DOHH2 (cell line): ENCODE results near the gene RPS27L.
"Not testable (repeated sequence)": the region's sequence is repeated elsewhere in the genome, so short reads cannot be mapped to it uniquely, and the experiment has no call there.

Experiments
- EZH2phosphoT487 ChIP-seq: fragments of 200-600 bp; sonication (generic); IDR thresholded peaks from 2 replicates; pipeline ENCODE4 v1.6.1; 2017; ENCODE audit warnings: borderline replicate concordance, mild to moderate bottlenecking, antibody characterized with exemption, low read length, moderate library complexity, mixed read lengths
- TF ChIP-seq, protein P1 (sequence below): fragments of 200-600 bp; sonication (generic); IDR thresholded peaks from one replicate; pipeline ENCODE4 v1.5.1; 2014; ENCODE audit warnings: antibody characterized with exemption, mild to moderate bottlenecking, low read depth, low read length; ENCODE audit not compliant: poor library complexity, severe bottlenecking

DNA sequence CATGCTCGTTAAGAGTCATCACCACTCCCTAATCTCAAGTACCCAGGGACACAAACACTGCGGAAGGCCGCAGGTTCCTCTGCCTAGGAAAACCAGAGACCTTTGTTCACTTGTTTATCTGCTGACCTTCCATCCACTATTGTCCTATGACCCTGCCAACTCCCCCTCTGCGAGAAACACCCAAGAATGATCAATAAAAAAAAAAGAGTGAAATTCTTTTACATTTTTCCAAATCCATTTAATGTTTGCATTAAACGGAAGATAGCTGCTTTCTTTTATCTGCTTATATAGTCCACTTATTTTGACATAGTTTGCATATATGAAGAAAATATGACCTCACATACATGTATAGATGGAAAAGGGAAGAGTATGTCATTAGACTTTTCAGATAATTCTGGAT lies 57.7 kb downstream of the RPS27L start:
- TF ChIP-seq, protein P1, sequence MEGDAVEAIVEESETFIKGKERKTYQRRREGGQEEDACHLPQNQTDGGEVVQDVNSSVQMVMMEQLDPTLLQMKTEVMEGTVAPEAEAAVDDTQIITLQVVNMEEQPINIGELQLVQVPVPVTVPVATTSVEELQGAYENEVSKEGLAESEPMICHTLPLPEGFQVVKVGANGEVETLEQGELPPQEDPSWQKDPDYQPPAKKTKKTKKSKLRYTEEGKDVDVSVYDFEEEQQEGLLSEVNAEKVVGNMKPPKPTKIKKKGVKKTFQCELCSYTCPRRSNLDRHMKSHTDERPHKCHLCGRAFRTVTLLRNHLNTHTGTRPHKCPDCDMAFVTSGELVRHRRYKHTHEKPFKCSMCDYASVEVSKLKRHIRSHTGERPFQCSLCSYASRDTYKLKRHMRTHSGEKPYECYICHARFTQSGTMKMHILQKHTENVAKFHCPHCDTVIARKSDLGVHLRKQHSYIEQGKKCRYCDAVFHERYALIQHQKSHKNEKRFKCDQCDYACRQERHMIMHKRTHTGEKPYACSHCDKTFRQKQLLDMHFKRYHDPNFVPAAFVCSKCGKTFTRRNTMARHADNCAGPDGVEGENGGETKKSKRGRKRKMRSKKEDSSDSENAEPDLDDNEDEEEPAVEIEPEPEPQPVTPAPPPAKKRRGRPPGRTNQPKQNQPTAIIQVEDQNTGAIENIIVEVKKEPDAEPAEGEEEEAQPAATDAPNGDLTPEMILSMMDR, result not testable (repeated sequence)
- TF ChIP-seq EZH2phosphoT487, result not testable (repeated sequence)
